Activated CD4-positive, alpha-beta memory T cell treated with anti-CD3 and anti-CD28 coated beads, Interleukin-2, amount 10 ng/mL, durations not matched to agents 7 days and 5 days (primary cell): ENCODE results near the gene PGBD4. TPM values are rescaled to one million over a fixed set of nuclear protein-coding genes. Genes with fewer than 3 reads are reported as not detected.

Experiments used
- CTCF ChIA-PET: fragments of 350-600 bp; sonication (Branson Sonifier 250); formaldehyde crosslinking; loops from one replicate; lab custom pipeline; 2021; ENCODE audit warnings: antibody characterized with exemption, inconsistent platforms; lab: Charles Lee
- POLR2A ChIA-PET: fragments of 350-600 bp; sonication (Branson Sonifier 250); formaldehyde crosslinking; loops from one replicate; lab custom pipeline; 2021; ENCODE audit warnings: antibody characterized with exemption; lab: Charles Lee
- DNase-seq: peaks from one replicate; pipeline ENCODE4 v3.0.0-alpha.2; 2020
- H3K27ac Mint-ChIP-seq: one replicate; pipeline ENCODE4 v1.8.0; 2021; ENCODE audit warnings: mild to moderate bottlenecking, mixed read lengths
- H3K27me3 Mint-ChIP-seq: one replicate; pipeline ENCODE4 v1.8.0; 2021; ENCODE audit warnings: mixed read lengths
- H3K36me3 Mint-ChIP-seq: one replicate; pipeline ENCODE4 v1.8.0; 2021; ENCODE audit warnings: low read depth, mixed read lengths
- H3K4me1 Mint-ChIP-seq: one replicate; pipeline ENCODE4 v1.8.0; 2021; ENCODE audit warnings: mixed read lengths
- H3K4me3 Mint-ChIP-seq: one replicate; pipeline ENCODE4 v1.8.0; 2021; ENCODE audit warnings: mild to moderate bottlenecking, mixed read lengths
- H3K9me3 Mint-ChIP-seq: one replicate; pipeline ENCODE4 v1.8.0; 2021; ENCODE audit warnings: mixed read lengths
- total RNA-seq, 2 experiments: library from RNA; stranded (reverse); gene quantifications; one replicate each; pipeline ENCODE4 v1.2.3, GENCODE V29; 2021

PGBD4 gene
- total RNA-seq, 2 experiments from 2014 or later, result 3.1 to 3.3 TPM

- POLR2A ChIA-PET, result interaction anchor here (0.6 kb wide), 1 partner anchor 496 kb away, joined by 3 read pairs; no protein-coding TSS in a partner anchor
- CTCF ChIA-PET, result interaction anchor here (1.0 to 1.4 kb wide), 3 partner anchors 13 to 508 kb away, joined by 3 read pairs; no protein-coding TSS in a partner anchor
- Mint-ChIP-seq H3K36me3 (peaks cover 15% of the 10 kb centered on the region), H3K4me3 (no peak overlapping the region), H3K9me3 (no peaks in the 10 kb centered on the region), H3K27ac (no peak overlapping the region), H3K27me3 (no peaks in the 10 kb centered on the region), H3K4me1 (no peaks in the 10 kb centered on the region)
- DNase-seq, result no peak
These were observed 22.0 kb upstream of the PGBD4 start for GRCh38 chr15:34079904-34080303.

GRCh38 chr15:34084086-34084485, 17.8 kb upstream of the PGBD4 start:
- H3K4me3 Mint-ChIP-seq, result no peak overlapping the region
- no peak for DNase-seq
- ChIA-PET CTCF (no interaction called here), POLR2A (no interaction called here)
- H3K27me3 Mint-ChIP-seq, result no peaks in the 10 kb centered on the region
- peaks cover 37% of the 10 kb centered on the region for H3K36me3 Mint-ChIP-seq
- H3K9me3 Mint-ChIP-seq, result no peaks in the 10 kb centered on the region
- no peak overlapping the region for H3K27ac Mint-ChIP-seq
- H3K4me1 Mint-ChIP-seq, result no peaks in the 10 kb centered on the region

- ChIA-PET POLR2A (interaction anchor here (1.1 kb wide), 1 partner anchor 884 kb away, joined by 3 read pairs; no protein-coding TSS in a partner anchor), CTCF (interaction anchor here (0.6 kb wide), 1 partner anchor 16 kb away, joined by 3 read pairs; the partner anchor contains the start of genes EMC7 and PGBD4)
- Mint-ChIP-seq H3K9me3 (no peaks in the 10 kb centered on the region), H3K36me3 (peaks cover 47% of the 10 kb centered on the region), H3K4me3 (no peak overlapping the region), H3K27me3 (no peaks in the 10 kb centered on the region), H3K27ac (no peak overlapping the region), H3K4me1 (no peaks in the 10 kb centered on the region)
- DNase-seq, result no peak
These were observed 16.1 kb upstream of the PGBD4 start for GRCh38 chr15:34085746-34086145.

GRCh38 chr15:34099914-34100313, 2.0 kb upstream of the PGBD4 start:
- Mint-ChIP-seq H3K36me3 (peaks cover 33% of the 10 kb centered on the region), H3K4me3 (peak overlapping the region; percentile 56), H3K27ac (peak overlapping the region; percentile 40), H3K4me1 (peaks cover 34% of the 10 kb centered on the region), H3K9me3 (no peaks in the 10 kb centered on the region), H3K27me3 (no peaks in the 10 kb centered on the region)
- DNase-seq, result no peak
- ChIA-PET CTCF (interaction anchor here (1.0 to 2.7 kb wide), 3 partner anchors 11 to 488 kb away, joined by 3 to 9 read pairs (median 7); partner anchors contain the start of gene KATNBL1), POLR2A (interaction anchor here (0.6 to 3.3 kb wide), 3 partner anchors 60 to 905 kb away, joined by 4 to 30 read pairs (median 20); partner anchors contain the start of genes AVEN and KATNBL1)

- H3K9me3 Mint-ChIP-seq, result no peaks in the 10 kb centered on the region
- H3K36me3 Mint-ChIP-seq, result peaks cover 32% of the 10 kb centered on the region
- CTCF ChIA-PET, result interaction anchor here (0.9 to 2.1 kb wide), 3 partner anchors 107 to 265 kb away, joined by 4 to 17 read pairs (median 5); partner anchors contain the start of genes EMC4, KATNBL1 and LPCAT4
- DNase-seq, result no peak
- peaks cover 35% of the 10 kb centered on the region for H3K4me1 Mint-ChIP-seq
- POLR2A ChIA-PET, result interaction anchor here (0.7 to 3.3 kb wide), 22 partner anchors 8 to 886 kb away, joined by 3 to 33 read pairs (median 3); partner anchors contain the start of genes AVEN, EMC4, GOLGA8B and KATNBL1
- H3K4me3 Mint-ChIP-seq, result peak overlapping the region; percentile 96
- H3K27me3 Mint-ChIP-seq, result no peaks in the 10 kb centered on the region
- H3K27ac Mint-ChIP-seq, result peak overlapping the region; percentile 90
These were observed 467 bp downstream of the PGBD4 start for GRCh38 chr15:34102175-34102925.

GRCh38 chr15:34106423-34106822, 4.5 kb downstream of the PGBD4 start:
- Mint-ChIP-seq H3K4me3 (no peak overlapping the region), H3K27ac (no peak overlapping the region), H3K9me3 (no peaks in the 10 kb centered on the region), H3K4me1 (peaks cover 24% of the 10 kb centered on the region), H3K36me3 (peaks cover 28% of the 10 kb centered on the region), H3K27me3 (no peaks in the 10 kb centered on the region)
- CTCF ChIA-PET, result interaction anchor here (2.8 kb wide), 1 partner anchor 104 kb away, joined by 15 read pairs; the partner anchor contains the start of gene KATNBL1
- DNase-seq, result no peak
- POLR2A ChIA-PET, result no interaction called here

- ChIA-PET CTCF (interaction anchor here (1.5 to 2.8 kb wide), 2 partner anchors 9 to 103 kb away, joined by 3 to 15 read pairs; partner anchors contain the start of gene KATNBL1), POLR2A (interaction anchor here (3.5 kb wide), 1 partner anchor 102 kb away, joined by 14 read pairs; the partner anchor contains the start of gene KATNBL1)
- Mint-ChIP-seq H3K36me3 (peaks cover 21% of the 10 kb centered on the region), H3K4me1 (peaks cover 20% of the 10 kb centered on the region), H3K4me3 (no peak overlapping the region), H3K27ac (no peak overlapping the region), H3K9me3 (no peaks in the 10 kb centered on the region), H3K27me3 (no peaks in the 10 kb centered on the region)
- no peak for DNase-seq
These were observed 5.4 kb downstream of the PGBD4 start for GRCh38 chr15:34107315-34107714.

GRCh38 chr15:34109797-34110663, 8.1 kb downstream of the PGBD4 start:
- Mint-ChIP-seq H3K27ac (no peak overlapping the region), H3K4me1 (peaks cover 6% of the 10 kb centered on the region), H3K9me3 (no peaks in the 10 kb centered on the region), H3K4me3 (no peak overlapping the region), H3K36me3 (peaks cover 2% of the 10 kb centered on the region), H3K27me3 (no peaks in the 10 kb centered on the region)
- POLR2A ChIA-PET, result interaction anchor here (1.2 to 3.5 kb wide), 4 partner anchors 9 to 257 kb away, joined by 3 to 14 read pairs (median 7); partner anchors contain the start of genes EMC7, KATNBL1, LPCAT4 and PGBD4
- no peak for DNase-seq
- CTCF ChIA-PET, result interaction anchor here (0.8 to 3.5 kb wide), 14 partner anchors 11 to 832 kb away, joined by 3 to 36 read pairs (median 4); partner anchors contain the start of genes KATNBL1 and LPCAT4

- CTCF ChIA-PET, result interaction anchor here (2.2 to 3.5 kb wide), 2 partner anchors 12 to 98 kb away, joined by 9 to 36 read pairs; partner anchors contain the start of gene KATNBL1
- Mint-ChIP-seq H3K4me3 (no peak overlapping the region), H3K27me3 (no peaks in the 10 kb centered on the region), H3K4me1 (peaks cover 4% of the 10 kb centered on the region), H3K36me3 (no peaks in the 10 kb centered on the region), H3K9me3 (no peaks in the 10 kb centered on the region), H3K27ac (no peak overlapping the region)
- no peak for DNase-seq
- POLR2A ChIA-PET, result interaction anchor here (0.7 to 1.5 kb wide), 3 partner anchors 10 to 113 kb away, joined by 3 to 4 read pairs (median 3); partner anchors contain the start of genes EMC4, EMC7, KATNBL1 and PGBD4
These were observed 9.6 kb downstream of the PGBD4 start for GRCh38 chr15:34111488-34111887.

- no peak for DNase-seq
- POLR2A ChIA-PET, result interaction anchor here (1.4 kb wide), 1 partner anchor 12 kb away, joined by 3 read pairs; no protein-coding TSS in a partner anchor
- no peak overlapping the region for H3K4me3 Mint-ChIP-seq
- H3K27me3 Mint-ChIP-seq, result no peaks in the 10 kb centered on the region
- H3K36me3 Mint-ChIP-seq, result no peaks in the 10 kb centered on the region
- no peaks in the 10 kb centered on the region for H3K9me3 Mint-ChIP-seq
- no peak overlapping the region for H3K27ac Mint-ChIP-seq
- H3K4me1 Mint-ChIP-seq, result peaks cover 4% of the 10 kb centered on the region
- CTCF ChIA-PET, result interaction anchor here (1.0 kb wide), 1 partner anchor 224 kb away, joined by 3 read pairs; no protein-coding TSS in a partner anchor
These were observed 12.3 kb downstream of the PGBD4 start for GRCh38 chr15:34114215-34114614.

- Mint-ChIP-seq H3K27ac (no peak overlapping the region), H3K27me3 (no peaks in the 10 kb centered on the region), H3K4me1 (peaks cover 4% of the 10 kb centered on the region), H3K4me3 (no peak overlapping the region), H3K9me3 (no peaks in the 10 kb centered on the region), H3K36me3 (no peaks in the 10 kb centered on the region)
- POLR2A ChIA-PET, result interaction anchor here (1.4 kb wide), 1 partner anchor 12 kb away, joined by 3 read pairs; no protein-coding TSS in a partner anchor
- DNase-seq, result no peak
- CTCF ChIA-PET, result interaction anchor here (1.0 kb wide), 1 partner anchor 223 kb away, joined by 3 read pairs; no protein-coding TSS in a partner anchor
These were observed 12.9 kb downstream of the PGBD4 start for GRCh38 chr15:34114739-34115138.

GRCh38 chr15:34116620-34117019, 14.7 kb downstream of the PGBD4 start:
- Mint-ChIP-seq H3K27me3 (peaks cover 6% of the 10 kb centered on the region), H3K4me3 (no peak overlapping the region), H3K4me1 (no peaks in the 10 kb centered on the region), H3K27ac (no peak overlapping the region), H3K9me3 (no peaks in the 10 kb centered on the region), H3K36me3 (no peaks in the 10 kb centered on the region)
- ChIA-PET CTCF (interaction anchor here (1.4 kb wide), 1 partner anchor 9 kb away, joined by 3 read pairs; no protein-coding TSS in a partner anchor), POLR2A (no interaction called here)
- DNase-seq, result no peak
